NCI-H2227 (cell line): ENCODE data around the gene PPM1L.
"Not testable (repeated sequence)": the region's sequence is repeated elsewhere in the genome, so short reads cannot be mapped to it uniquely, and the experiment has no call there.

Experiments
- DNase-seq: peaks from one replicate; lab custom pipeline; 2025; ENCODE audit not compliant: unreplicated experiment; lab: John Stamatoyannopoulos, UW

PPM1L gene

GRCh38 chr3:160755776-160756304, at the start of gene PPM1L:
PPM1L (plus strand) TSS chr3:160756231.
- peak; percentile 51 for DNase-seq

GRCh38 chr3:160707187-160707794, 48.7 kb upstream of the PPM1L start:
- DNase-seq: peak; percentile 65

- DNase-seq: no peak
Observed at GRCh38 chr3:160709477-160710182, 46.4 kb upstream of the PPM1L start.

DNA sequence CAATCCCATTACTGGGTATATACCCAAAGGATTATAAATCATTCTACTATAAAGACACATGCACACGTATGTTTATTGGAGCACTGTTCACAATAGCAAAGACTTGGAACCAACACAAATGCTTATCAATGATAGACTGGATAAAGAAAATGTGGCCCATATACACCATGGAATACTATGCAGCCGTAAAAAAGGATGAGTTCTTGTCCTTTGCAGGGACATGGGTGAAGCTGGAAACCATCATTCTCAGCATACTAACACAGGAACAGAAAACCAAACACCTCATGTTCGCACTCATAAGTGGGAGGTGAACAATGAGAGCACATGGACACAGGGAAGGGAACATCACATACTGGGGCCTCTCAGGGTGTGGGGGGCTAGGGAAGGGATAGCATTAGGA, 42.9 kb upstream of the PPM1L start:
- not testable (repeated sequence) for DNase-seq

DNA sequence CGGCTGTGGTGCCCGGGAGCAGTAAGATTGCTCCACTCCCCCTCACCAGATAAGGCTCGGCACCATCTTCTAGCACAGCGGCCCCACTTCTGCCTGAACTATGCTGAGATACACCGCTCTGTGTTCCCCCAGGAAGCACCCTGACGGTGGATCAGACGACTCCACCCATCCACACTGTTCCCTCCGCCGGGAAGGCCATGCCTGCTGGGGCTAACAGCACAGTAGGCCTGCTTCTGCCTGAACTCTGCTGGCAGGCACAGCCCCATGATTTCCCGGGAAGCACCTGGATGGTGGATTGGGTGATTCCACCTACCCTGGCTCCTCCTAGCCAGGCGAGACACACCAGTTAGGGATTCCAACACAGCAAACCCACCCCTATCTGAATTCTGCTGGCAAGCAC, 36.3 kb upstream of the PPM1L start:
- DNase-seq: no peak

GRCh38 chr3:160720123-160720746, 35.8 kb upstream of the PPM1L start:
- no peak for DNase-seq

DNA sequence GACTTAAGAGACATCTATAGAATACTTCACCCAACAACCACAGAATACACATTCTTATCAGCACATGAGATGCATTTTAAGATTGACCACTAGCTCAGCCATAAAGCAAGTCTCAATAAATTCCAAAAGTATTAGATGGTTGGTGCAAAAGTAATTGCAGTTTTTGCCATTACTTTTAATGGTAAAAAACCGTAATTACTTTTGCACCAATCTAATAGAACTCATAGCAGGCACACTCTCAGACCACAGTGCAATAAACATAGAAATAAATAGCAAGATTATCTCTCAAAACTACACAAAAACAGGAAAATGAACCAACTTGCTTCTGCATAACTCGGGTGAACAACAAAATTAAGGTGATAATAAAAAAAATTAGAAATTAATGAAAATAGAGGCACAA, 33.7 kb upstream of the PPM1L start:
- DNase-seq: no peak

- DNase-seq: no peak
Observed at GRCh38 chr3:160725338-160725737, 30.7 kb upstream of the PPM1L start.

DNA sequence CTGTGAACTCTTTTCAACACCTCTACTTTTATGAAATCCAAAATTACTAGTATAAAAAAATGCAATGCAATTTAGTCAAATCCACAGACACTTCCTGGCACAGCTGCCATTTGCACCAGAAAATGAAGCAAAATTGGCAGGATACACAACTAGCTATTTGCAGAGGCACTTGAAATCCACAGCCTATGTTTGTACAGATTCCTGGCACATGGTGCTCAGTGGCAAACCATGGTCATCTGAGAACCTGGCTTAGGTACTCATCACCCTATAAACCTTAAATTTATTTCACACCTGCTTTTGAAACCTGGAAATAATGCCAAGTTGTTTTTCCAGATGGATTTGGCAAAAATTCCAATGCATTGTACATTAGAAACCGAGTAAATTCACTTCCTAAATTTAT, 20.2 kb upstream of the PPM1L start:
- peak; percentile 6 for DNase-seq

DNA sequence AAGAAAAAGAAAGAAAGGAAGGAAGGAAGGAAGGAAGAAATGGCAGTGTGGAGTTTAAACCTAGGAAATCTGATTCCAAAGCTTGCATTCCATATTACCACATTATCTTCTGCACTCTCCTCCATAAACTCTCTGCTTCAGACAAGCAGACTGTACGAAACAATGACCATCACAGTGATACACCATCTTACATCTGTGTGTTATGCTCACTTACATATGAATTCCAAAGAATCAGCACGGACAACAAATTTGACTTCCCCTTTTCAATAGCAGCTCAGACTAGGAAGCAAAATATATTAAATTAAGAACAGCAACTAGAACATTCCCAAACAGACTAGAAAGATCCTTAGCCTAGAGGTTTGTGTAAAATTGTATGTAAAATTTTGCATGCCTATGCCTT, 18.0 kb upstream of the PPM1L start:
- DNase-seq: no peak

DNA sequence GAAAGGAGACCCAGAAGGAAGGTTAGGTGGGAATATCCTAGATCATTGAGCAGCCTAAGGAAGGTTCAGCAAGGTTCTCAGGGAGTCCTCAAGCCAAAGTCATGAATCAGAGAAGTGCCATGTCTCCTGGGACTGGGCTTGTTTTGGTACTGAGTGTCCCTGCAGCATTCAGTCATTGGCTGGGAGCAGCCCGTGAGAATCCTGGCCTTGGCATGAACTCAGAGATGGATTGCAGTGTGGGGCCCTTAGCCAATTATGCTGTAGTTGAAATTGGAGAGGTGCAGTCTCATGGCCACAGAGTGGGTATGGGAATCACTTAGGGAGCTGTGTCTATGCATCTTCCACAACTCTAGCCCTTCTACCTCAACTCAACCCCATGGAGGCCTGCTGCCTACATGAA, 17.0 kb upstream of the PPM1L start:
- DNase-seq: no peak

DNA sequence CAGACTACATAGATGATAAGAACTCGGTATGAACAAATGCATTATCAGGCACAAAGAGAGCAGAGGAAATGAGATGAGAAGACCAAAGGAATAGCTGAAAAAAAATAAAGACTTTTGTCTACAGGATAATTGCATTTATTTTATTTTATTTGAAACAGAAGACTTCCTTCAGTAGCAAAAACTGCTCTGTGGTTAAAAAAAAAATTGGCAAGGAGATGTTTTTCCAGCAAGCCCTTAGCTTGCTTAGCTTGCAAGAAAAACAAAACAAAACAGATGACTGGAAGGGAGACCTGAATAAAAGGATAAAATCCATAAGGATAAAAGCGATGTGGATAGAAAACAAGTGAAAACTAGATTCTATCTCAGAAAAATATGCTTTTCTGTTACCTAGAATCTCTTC, 9.1 kb upstream of the PPM1L start:
- no peak for DNase-seq

DNA sequence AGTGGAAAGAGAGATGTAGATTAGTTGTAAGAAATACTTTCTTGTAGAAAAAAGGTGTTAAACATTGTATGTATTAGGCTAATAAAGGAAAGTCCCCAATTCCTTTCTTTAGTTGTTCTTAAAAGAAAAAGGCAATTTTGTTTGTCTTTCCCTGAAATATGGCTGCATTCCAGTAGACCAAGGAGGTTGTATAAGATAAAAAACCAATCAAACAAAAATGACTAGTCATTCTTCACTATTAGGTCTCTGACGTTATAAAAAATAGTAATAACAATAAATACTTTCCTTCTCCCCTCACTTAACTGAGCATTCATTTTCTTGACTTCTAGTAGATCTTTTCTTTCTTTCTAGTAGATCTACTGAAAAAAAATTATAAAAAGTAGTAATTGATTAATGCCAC, 8.6 kb upstream of the PPM1L start:
- no peak for DNase-seq

- no peak for DNase-seq
Observed at GRCh38 chr3:160748231-160748630, 7.8 kb upstream of the PPM1L start.

- no peak for DNase-seq
Observed at GRCh38 chr3:160748787-160749186, 7.2 kb upstream of the PPM1L start.

- no peak for DNase-seq
Observed at GRCh38 chr3:160753953-160754352, 2.1 kb upstream of the PPM1L start.

GRCh38 chr3:160754371-160754854, 1.6 kb upstream of the PPM1L start:
- peak; percentile 43 for DNase-seq

DNA sequence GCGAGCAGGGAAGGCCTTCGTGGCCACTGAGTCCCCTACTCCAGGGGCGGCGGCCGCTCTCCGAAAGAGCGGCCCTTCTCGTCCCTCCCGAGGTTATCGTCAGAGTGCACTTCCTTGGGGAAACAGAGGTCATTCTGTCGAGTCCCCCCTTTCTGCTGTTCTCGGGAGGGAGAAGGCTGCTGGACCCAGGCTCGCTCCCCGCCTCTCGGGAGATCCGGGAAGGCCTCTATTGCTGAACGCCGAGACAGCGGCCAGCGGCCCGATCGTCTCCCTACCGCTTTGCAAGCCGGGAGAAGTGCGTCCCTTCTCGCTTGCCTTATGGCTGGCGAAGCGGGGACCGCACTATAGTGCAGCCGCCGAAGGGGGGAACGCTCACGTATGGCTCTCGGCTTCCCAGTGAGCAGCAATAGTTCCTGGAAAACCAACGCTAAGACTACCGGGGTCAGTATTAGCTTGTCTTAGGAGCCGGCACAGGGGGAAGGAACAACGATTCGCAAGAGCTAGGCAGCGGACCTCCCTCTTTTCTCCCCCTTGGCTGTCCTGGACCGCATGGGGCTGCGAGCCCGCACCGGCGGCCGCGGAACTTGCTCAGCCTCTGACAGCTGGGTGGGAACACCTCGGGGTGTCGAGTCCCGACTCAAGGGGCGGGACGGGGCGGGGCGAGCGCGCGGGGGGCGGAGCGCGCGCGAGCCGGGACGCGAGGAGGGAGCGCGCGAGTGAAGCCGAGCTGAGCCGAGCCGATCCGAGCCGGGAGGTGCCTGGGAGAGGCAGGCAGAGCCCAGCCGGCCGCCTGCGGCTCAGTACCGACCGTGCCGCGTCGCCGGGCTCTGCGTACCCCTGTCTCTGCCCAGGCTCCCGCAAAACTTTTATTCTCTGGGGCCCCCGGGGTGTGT, 930 bp upstream of the PPM1L start:
- DNase-seq: peak; percentile 91

DNA sequence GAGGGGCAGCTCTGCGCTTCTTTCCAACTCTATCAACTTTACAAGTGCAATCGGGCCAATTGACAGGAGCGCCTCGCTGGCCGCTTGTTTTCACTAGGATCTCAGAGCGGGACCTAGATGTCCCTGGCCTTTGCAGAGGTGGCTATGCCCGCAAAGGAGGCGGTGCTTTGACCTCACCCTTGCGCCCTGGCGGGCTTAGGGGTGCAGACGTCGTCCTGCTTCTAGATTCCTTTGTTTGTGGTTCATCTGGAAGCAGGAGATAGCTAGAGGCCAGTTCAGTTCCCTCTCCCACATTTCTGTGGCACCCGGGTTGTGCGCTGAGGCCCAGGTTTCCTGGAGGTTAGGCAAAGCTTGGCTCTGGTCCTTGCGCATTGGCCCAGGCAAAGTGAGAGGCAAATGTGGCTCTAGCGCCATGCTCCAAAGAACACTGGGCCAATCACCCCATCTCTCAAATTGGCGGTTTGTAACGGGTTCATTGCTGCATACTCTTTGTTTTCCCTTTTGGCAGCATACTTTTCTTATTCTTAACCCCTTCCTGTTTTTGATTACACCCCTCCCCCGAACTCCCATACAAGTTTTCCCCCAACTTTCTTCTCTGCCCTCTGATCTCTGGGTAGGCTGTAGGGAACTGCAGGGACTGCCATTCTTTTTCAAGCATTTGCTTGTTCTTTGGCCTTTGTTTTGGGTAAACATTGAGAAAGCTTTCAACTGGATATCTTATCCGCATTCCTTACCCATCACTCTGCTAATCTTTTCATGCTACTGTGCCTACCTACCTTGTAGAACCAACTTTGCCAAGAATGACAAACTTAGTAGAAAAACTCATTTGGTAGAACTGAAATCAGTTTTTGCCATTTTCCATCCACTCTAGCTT, 1.4 kb downstream of the PPM1L start:
- DNase-seq: no peak

DNA sequence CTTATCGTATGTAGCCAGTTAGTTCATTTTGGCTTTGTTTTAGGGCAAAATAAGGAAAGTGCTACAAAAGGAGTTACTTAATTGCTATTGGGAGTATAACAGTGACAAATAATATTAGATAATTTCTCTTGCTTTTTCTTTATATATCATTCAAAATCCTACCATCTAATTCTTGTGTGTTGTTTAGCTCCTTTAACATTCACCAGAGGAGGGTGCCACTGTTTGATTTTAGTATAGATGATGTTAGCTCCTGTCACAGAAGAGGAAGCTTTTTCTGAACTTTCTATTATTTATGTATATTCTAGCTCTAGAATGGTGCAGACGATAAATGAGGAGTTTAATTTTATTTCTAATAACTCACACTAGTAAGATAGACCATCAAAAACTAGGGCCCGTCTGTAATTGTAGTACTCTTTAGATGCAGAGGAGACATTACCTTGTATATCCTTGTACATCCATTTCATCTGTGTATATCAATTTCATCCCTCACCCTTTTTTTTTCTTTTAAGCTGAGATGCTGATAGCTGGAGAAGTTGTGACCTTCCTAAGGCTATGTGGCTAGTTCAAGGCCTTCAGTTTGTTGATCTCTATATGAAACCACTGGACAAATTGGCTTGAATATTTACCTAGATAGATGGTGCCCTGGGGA, 3.0 kb downstream of the PPM1L start:
- no peak for DNase-seq
